NCI-H2029 treated with DMSO at 0.1 percent for 48 hours (cell line): ENCODE measurements around the gene CALML3.
"Not testable (repeated sequence)": the region's sequence is repeated elsewhere in the genome, so short reads cannot be mapped to it uniquely, and the experiment has no call there.

Experiments used
- DNase-seq: peaks from one replicate; lab custom pipeline; 2025; lab: John Stamatoyannopoulos, UW

CALML3 gene

DNA sequence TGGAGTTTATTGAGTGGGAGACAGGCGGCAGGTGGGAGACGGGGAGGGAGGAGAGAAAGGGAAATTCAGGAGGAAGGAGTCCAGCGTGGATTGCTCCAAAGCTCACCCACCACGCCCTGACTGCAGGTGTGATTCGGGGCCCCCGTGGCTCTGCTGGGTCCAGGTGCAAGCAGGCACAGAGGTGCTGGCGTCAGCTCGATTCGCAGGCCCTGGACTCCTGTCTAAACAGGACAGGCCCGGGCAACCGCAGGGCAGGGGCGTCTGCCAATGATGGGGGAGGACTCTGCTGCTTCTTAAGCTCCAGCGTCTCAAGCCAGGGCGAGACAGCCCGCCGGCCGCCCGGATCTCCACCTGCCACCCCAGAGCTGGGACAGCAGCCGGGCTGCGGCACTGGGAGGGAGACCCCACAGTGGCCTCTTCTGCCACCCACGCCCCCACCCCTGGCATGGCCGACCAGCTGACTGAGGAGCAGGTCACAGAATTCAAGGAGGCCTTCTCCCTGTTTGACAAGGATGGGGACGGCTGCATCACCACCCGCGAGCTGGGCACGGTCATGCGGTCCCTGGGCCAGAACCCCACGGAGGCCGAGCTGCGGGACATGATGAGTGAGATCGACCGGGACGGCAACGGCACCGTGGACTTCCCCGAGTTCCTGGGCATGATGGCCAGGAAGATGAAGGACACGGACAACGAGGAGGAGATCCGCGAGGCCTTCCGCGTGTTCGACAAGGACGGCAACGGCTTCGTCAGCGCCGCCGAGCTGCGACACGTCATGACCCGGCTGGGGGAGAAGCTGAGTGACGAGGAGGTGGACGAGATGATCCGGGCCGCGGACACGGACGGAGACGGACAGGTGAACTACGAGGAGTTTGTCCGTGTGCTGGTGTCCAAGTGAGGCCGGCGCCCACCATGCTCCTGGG is at the start of gene CALML3:
CALML3 (plus strand) TSS at position 321 of the 920 bp plus-strand sequence; CDS start at position 446, 125 bp downstream.
- no peak for DNase-seq

DNA sequence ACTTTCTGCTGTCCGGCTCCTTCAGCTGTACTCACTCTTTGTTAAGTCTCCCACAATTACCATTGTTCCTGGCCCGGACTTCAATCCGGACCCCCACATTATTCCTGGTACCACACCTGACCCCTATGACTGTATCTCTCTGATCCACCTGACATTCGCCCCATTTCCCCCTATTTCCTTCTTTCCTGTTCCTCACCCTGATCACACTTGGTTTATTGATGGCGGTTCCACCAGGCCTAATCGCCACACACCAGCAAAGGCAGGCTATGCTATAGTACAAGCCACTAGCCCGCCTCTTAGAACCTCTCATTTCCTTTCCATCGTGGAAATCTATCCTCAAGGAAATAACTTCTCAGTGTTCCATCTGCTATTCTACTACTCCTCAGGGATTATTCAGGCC is 49.7 kb upstream of the CALML3 start:
- not testable (repeated sequence) for DNase-seq

DNA sequence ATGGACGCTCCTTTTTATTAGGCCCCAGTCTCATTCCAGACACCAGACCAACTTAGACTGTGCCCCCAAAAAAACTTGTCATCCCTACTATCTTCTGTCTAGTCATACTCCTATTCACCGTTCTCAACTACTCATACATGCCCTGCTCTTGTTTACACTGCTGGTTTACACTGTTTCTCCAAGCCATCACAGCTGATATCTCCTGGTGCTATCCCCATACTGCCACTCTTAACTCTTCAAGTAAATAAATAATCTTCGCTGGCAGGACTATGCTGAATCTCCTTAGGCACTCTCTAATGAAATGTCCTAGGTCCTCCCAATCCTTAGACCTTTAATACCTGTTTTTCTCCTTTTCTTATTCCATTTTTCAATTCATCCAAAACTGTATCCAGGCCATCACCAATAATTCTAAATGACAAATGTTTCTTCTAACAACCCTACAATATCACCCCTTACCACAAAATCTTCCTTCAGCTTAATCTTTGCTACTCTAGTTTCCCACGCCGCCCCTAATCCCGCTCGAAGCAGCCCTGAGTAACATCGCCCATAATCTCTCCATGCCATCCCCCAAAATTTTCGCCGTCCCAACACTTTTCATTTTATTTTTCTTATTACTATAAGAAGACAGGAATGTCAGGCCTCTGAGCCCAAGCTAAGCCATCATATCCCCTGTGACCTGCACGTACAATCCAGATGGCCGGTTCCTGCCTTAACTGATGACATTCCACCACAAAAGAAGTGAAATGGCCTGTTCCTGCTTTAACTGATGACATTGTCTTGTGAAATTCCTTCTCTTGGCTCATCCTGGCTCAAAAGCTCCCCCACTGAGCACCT is 48.6 kb upstream of the CALML3 start:
- DNase-seq, result not testable (repeated sequence)

GRCh38 chr10:5476918-5477525 is 47.7 kb upstream of the CALML3 start:
- DNase-seq, result no peak

GRCh38 chr10:5477948-5478693 is 46.6 kb upstream of the CALML3 start:
- DNase-seq, result no peak

GRCh38 chr10:5478694-5479305 is 46.0 kb upstream of the CALML3 start:
- DNase-seq, result no peak

DNA sequence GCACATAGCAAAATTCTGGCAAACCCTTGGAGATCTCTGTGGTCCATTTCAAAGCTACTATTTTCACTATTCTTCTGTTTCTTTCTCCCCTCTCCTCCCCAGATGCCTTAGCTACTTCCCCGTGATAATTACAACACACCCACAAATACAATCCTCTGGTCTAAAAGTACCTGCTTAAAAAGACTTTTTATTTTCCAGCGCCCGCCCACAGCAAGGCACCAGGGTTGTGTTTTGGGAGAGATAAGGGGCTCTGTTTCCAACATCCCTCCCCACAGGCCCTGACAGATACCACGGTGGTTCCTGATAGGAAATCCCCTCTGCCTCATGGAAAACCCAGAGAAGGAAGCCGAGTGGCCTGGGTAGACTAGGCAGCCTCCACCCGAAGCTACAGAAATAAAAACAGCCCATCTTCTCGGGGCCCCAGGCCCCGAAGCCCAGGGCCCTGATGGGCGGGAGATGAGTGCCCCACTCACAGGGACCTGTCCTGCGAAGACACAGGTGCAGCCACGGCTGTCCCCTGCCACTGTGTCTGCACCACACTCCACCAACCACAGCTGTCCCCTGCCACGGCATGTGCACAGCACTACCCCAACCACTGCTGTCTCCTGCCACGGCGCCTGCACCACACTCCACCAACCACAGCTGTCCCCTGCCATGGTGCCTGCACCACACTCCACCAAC is 45.1 kb upstream of the CALML3 start:
- no peak for DNase-seq

DNA sequence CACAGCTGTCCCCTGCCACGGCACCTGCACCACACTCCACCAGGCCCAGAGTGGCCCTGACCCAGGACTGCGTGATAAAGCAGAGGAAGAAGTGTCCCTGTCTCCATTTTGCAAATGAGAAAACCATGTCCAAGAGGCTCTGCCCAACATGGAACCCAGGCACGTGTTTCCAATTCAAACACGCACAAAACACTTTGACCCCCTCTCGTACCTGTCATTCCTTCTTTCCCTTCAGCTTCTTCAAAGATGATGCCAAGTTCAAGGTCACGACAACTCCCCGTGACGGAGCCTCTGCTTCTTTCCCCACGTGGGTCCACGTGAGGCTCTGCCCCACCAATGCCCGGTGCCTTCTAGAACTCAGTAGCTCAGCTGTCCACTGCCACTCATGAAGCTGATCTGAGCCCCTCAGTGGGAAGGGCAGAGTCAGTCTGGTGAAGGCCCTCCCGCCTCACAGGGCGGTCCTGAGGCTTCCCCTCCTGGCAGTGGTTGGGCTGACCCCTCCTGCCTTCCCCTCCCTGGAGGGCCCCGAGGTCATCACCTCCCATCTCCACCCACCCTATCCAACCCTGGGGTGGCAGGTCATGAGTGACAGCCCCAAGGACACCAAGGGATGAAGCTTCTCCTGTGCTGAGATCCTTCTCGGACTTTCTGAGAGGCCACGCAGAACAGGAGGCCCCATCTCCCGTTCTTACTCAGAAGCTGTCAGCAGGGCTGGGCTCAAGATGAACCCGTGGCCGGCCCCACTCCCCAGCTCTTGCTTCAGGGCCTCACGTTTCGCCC is 44.4 kb upstream of the CALML3 start:
- DNase-seq, result no peak

DNA sequence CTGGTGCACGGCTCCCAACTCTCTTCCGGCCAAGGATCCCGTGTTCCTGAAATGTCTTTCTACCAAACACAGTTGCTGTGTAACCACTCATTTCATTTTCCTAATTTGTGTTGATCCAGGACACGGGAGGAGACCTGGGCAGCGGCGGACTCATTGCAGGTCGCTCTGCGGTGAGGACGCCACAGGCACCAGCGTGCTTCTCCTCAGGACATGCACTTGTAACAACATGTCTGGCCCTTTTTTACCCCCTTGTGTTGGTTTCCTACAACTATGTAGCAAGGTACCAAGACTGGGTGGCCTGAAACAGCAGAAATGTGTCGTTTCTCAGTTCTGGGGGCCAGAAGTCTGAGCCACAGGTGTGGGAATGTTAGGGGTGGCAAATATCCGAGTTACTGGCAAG is 43.6 kb upstream of the CALML3 start:
- DNase-seq, result no peak

GRCh38 chr10:5482016-5482415 is 42.7 kb upstream of the CALML3 start:
- DNase-seq, result no peak

DNA sequence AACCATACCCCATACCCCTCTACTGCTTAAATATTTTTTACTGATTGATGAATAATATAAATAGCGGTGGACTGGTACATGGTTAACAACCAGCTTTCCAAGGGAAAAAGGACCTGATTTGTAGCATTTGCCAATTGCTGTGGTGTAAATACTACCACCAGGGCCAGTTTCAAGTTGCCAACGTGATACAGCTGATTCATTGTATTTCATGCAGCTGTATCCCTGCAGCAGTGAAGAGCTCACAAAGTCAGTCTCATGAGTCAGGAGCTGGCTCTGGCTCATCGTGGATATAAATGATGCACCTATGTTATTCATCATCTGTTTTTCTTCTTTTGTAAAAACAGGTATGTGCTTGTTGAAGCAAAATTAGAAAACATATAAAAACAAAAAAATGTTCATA is 40.6 kb upstream of the CALML3 start:
- DNase-seq, result no peak

DNA sequence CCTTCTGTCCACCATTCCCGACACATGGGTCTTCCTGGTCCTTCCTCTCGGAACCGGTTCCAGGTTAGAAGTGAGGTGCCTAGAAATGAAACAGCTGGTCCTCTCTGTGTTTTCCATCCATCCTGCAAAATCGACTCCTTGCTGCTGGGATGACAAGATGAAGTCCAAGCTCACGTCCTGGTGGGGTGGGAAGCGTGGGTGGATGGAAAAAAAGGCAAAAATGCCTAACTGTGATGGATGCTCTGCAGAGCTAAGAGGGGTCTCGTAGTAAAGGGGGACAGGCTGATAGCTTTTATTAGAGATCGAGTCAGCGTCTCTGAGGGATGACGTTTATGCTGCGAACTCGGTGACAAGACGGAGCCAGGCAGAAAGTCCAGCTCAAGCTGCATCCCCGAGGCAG is 39.5 kb upstream of the CALML3 start:
- no peak for DNase-seq

DNA sequence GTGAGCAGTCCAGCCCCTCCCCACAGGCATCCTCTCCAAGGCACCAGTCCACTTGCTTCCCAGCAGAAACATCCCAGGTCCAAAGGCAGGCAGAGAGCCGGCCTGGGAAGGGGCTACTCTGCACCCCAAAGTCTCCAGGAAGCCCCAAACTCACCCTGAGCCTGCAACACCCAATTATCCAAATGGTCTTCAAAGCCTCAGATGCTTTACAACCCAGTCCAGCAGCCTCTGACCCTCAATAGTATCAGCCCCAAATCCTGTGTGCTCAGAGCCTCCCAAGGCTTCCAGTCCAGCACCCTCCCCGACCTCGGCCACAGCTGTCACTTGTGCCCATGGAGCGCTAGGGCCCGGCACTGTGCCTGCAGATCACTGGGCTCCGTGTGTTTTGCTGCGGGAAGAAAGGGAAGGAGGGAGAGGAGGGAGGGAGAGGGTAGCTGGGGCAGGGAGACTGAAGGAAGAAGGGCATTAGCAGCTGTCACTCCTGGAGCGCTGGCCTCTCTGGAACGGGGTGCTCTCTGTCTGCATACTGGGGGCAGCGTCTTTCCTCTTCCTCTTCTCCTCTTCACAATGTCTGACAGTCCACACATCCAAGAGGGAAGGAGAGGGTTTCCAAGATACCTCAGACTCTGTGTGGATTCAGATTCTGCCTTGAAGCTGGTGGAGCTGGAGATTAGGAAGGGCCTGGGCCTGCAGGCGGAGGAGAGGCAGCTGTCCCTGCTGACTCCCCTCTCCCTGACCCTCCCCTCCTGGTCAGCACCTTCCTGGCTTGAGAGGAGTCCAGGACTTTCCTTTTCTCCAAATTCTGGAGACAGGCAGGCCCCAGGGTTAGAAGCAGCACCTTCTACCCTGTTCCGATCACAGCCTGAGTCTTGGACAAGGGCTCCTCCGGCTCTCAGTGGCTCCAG is 38.6 kb upstream of the CALML3 start:
- no peak for DNase-seq

GRCh38 chr10:5486853-5487235 is 37.9 kb upstream of the CALML3 start:
- DNase-seq, result no peak

DNA sequence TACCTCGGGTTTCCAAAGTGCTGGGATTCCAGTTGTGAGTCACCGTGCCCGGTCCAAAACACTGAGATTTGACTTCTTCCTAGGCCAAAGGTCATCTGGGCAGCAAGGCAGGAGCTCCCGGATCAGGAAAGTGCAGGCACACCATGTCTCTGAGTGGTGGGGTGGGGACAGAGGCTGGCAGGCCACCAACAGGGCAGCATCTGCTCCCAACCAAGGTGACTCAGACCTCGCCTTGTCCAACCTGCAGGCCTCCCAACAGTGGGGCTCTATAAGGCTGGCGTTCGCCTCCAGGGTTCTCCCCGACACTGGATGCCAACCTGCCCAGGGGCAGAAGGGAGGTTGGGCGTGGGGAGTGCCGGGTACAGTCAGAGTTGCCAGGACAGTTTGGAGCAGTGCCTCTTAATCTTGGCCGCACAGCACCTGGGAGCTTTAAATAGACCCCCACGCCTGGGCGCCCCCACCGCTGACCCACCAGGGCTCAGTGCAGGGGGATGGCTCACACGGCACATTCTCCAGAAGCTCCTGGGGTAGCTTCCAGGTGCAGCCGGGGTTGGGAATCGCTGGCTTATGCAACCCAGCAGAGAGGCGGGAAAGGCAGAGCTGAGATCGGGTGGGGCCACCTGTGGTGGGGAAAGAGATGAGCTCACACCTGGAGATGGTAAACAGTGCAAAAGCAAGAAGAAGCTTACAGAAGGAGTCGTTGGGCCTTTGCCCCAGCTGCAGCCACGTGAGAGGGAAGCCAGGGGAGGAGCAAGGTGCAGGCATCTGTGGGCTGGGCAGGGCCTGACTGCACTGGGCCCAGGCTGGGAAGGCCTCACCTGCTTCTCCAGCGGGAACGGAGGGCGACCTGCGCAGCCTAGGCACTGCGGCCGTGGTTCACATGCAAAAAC is 36.2 kb upstream of the CALML3 start:
- DNase-seq, result peak; percentile 79

- no peak for DNase-seq
Observed at GRCh38 chr10:5490032-5490431, 34.7 kb upstream of the CALML3 start.

- no peak for DNase-seq
Observed at GRCh38 chr10:5490698-5491464, 33.9 kb upstream of the CALML3 start.
